ENCODE data around the gene TP63.

Gene TP63

GRCh38 chr3:189937302-189938127 lies 306.3 kb downstream of the TP63 start:
- Histone ChIP-seq H3K4me1 (no peaks in the 10 kb centered on the region), H3K27me3 (ENCODE audit: control insufficient read depth, insufficient read depth, low read length) (no peaks in the 10 kb centered on the region), H3K79me2 (no peaks in the 10 kb centered on the region), H3K9ac (no peak overlapping the region), H3K4me2 (ENCODE audit: low read length) (no peak overlapping the region), H3K27ac (no peak overlapping the region), H3K9me3 (ENCODE audit: control insufficient read depth, low read length) (no peaks in the 10 kb centered on the region), H2AFZ (no peak overlapping the region), H3K4me3 (ENCODE audit: low read depth, low read length) (no peak overlapping the region), H3K36me3 (ENCODE audit: control insufficient read depth, insufficient read depth, low read length) (no peaks in the 10 kb centered on the region)
- TF ChIP-seq CTCF (IDR thresholded peaks at IDR 0.05) = no peak

- H3K27ac ChIP-seq = no peak overlapping the region
- no peaks in the 10 kb centered on the region for H3K36me3 ChIP-seq (ENCODE audit: control insufficient read depth, insufficient read depth, low read length)
- no peak overlapping the region for H2AFZ ChIP-seq
- no peaks in the 10 kb centered on the region for H3K79me2 ChIP-seq
- H3K4me3 ChIP-seq (ENCODE audit: low read depth, low read length) = no peak overlapping the region
- no peak overlapping the region for H3K4me2 ChIP-seq (ENCODE audit: low read length)
- H3K27me3 ChIP-seq (ENCODE audit: control insufficient read depth, insufficient read depth, low read length) = no peaks in the 10 kb centered on the region
- no peak overlapping the region for H3K9ac ChIP-seq
- no peak for TF ChIP-seq CTCF (IDR thresholded peaks at IDR 0.05)
- no peaks in the 10 kb centered on the region for H3K4me1 ChIP-seq
- no peaks in the 10 kb centered on the region for H3K9me3 ChIP-seq (ENCODE audit: control insufficient read depth, low read length)
Measured at GRCh38 chr3:189941125-189941524, 309.9 kb downstream of the TP63 start.

GRCh38 chr3:189941679-189942078 lies 310.5 kb downstream of the TP63 start:
- Histone ChIP-seq H3K4me1 (no peaks in the 10 kb centered on the region), H3K27ac (no peak overlapping the region), H3K27me3 (ENCODE audit: control insufficient read depth, insufficient read depth, low read length) (no peaks in the 10 kb centered on the region), H3K36me3 (ENCODE audit: control insufficient read depth, insufficient read depth, low read length) (no peaks in the 10 kb centered on the region), H3K4me2 (ENCODE audit: low read length) (no peak overlapping the region), H3K79me2 (no peaks in the 10 kb centered on the region), H3K9ac (no peak overlapping the region), H3K9me3 (ENCODE audit: control insufficient read depth, low read length) (no peaks in the 10 kb centered on the region), H3K4me3 (ENCODE audit: low read depth, low read length) (no peak overlapping the region), H2AFZ (no peak overlapping the region)
- TF ChIP-seq CTCF (IDR thresholded peaks at IDR 0.05) = no peak

GRCh38 chr3:189942948-189943347 lies 311.8 kb downstream of the TP63 start:
- TF ChIP-seq CTCF (IDR thresholded peaks at IDR 0.05) = no peak
- Histone ChIP-seq H2AFZ (no peak overlapping the region), H3K4me1 (no peaks in the 10 kb centered on the region), H3K9ac (no peak overlapping the region), H3K4me2 (ENCODE audit: low read length) (no peak overlapping the region), H3K4me3 (ENCODE audit: low read depth, low read length) (no peak overlapping the region), H3K79me2 (no peaks in the 10 kb centered on the region), H3K27me3 (ENCODE audit: control insufficient read depth, insufficient read depth, low read length) (no peaks in the 10 kb centered on the region), H3K9me3 (ENCODE audit: control insufficient read depth, low read length) (no peaks in the 10 kb centered on the region), H3K36me3 (ENCODE audit: control insufficient read depth, insufficient read depth, low read length) (no peaks in the 10 kb centered on the region), H3K27ac (no peak overlapping the region)
